NCI-H2107 treated with DMSO at 0.1 percent for 48 hours (cell line): ENCODE data around the gene COX14.

Experiments
- DNase-seq: peaks from one replicate; lab custom pipeline; 2025; ENCODE audit not compliant: unreplicated experiment; lab: John Stamatoyannopoulos, UW

The COX14 gene

GRCh38 chr12:50084775-50085614 lies 27.0 kb upstream of the COX14 start, which contains the start of gene SMARCD1:
Gene SMARCD1, plus strand, starts transcription at chr12:50085342. Its CDS starts 28 bp downstream, at chr12:50085370.
- peak; percentile 95 for DNase-seq

DNA sequence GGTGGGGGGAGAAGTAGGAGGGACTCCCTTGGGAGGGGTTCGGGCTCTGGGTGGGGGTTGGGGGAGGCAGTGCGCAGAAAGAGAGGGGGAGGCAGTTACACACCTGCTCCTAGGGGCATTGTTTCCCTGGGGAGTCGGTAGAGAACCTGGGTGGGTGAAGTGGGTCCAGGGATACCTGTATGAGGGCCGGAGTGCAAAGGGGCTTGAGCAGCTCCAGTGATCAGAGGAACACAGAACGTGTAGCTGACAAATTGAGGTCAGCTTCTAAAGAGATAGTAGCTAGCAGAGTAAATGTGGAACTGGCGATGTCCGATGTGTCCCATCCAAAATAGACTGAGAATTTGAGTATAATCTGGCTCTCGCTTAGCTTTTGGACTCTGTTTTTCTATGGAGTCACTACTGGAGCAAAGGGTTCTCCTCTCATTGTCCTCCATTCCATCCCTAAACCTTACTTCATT lies 26.4 kb upstream of the COX14 start:
- DNase-seq, result peak; percentile 64

GRCh38 chr12:50086148-50086547 lies 25.9 kb upstream of the COX14 start:
- peak; percentile 54 for DNase-seq

DNA sequence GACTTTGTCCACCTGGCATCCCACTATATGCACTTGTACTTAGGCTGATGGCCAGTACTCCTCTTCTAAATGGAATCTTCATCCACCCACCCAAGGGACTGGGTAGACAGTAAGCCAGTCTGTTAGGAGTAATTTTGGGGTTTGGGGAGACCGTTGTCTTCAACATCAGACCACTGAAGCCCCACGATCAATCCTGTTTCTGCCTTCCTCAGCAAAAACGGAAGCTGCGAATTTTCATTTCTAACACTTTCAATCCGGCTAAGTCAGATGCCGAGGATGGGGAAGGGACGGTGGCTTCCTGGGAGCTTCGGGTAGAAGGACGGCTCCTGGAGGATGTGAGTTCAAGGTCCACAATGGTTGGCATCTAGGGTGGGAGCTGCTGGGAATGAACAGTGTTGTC lies 24.9 kb upstream of the COX14 start:
- DNase-seq, result no peak

DNA sequence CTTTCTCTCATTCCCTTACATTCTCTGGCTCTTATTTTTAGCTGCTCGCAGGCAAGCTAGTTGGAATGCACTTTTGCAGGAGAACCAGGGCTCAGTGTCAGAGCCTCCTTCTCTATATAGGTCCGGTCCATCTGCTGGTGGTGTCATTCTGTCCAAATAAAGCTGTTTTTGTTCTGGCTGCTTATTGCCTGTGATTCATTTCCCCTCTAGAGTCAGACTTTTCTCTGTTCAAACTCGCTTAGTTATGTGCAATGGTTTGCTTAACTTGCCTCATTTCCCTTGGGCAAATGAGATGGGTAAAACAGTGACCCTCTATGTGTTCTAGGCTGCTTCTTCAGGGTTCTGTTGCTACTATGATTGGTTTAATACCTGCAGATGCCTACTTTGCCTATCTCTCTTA lies 24.0 kb upstream of the COX14 start:
- no peak for DNase-seq

- peak; percentile 86 for DNase-seq
Observed at GRCh38 chr12:50088577-50089335, 23.3 kb upstream of the COX14 start.

- no peak for DNase-seq
Observed at GRCh38 chr12:50089730-50090129, 22.3 kb upstream of the COX14 start.

DNA sequence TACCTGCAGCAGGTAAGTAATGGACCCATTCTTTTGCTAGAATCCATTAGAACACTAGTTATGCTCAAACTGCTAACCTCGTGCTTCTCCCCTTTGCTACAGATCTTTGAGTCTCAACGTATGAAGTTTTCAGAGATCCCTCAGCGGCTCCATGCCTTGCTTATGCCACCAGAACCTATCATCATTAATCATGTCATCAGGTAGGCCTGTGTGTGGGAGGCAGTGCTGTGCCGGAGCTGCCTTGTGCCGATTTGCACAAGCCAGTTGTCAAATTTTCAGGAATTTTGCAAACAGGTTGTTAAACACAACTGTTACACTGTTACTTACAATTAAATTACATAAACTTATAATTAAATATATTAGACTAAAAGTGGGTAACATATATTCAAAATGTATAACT lies 21.6 kb upstream of the COX14 start:
- DNase-seq, result no peak

DNA sequence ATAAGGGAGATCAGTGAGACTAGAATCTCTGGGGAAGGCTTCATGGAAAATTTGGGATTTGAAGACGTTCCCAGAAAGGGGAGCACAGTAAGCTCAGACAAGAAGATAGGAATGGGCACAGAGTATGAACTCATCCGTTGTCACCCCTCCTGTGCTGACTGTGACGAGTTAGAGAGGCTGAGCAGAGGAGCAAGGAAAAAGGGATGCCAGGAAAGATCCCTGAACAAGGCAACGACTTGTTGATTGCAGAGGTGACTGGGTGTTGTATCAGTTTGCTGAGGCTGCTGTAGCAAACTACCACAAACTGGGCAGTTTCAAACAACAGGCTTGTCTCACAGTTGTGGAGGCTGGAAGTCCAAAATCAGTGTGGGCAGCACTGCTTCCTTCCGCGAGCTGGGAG lies 14.1 kb upstream of the COX14 start:
- DNase-seq, result no peak

- DNase-seq, result no peak
Observed at GRCh38 chr12:50099302-50100008, 12.6 kb upstream of the COX14 start.

DNA sequence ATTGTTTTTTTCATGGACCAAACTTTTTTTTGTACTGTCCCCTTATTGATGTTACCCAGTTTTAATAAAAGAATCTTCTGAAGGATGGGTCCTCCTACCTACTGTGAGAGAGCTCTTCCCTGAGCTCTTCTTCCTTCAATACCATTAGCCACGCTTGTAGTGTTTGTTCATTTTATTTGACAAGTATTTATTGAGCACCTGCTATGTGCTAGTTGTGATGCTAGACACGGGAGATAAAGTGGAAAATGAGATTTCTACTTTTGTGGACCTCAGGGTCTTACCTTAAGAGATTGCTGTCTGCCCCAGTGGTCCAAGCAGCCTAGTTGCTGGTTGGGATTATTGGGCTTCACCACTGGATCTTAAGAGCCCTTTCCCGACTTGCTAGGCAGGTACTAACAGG lies 11.5 kb upstream of the COX14 start:
- DNase-seq, result no peak

- no peak for DNase-seq
Observed at GRCh38 chr12:50101663-50102062, 10.4 kb upstream of the COX14 start.

DNA sequence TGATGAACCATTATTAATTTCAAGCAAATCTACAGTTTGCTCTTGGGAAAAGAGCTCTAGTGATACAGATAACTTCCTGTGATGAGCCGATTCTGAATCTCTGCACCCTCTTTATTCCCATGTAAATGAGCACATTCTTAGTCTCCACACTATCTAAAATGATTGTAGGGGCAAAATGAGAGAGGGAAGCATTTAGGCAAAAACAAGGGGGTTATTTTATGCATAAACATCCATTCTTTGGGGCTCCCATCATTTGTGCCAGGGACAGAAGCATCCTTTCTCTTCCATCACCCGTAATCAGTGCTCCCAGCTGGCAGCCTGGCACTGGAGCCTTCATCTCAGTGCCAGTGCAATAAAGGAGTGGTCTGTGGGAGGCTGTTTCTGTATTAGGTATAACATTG lies 9.9 kb upstream of the COX14 start:
- no peak for DNase-seq

GRCh38 chr12:50102646-50103309 lies 9.3 kb upstream of the COX14 start:
- no peak for DNase-seq

DNA sequence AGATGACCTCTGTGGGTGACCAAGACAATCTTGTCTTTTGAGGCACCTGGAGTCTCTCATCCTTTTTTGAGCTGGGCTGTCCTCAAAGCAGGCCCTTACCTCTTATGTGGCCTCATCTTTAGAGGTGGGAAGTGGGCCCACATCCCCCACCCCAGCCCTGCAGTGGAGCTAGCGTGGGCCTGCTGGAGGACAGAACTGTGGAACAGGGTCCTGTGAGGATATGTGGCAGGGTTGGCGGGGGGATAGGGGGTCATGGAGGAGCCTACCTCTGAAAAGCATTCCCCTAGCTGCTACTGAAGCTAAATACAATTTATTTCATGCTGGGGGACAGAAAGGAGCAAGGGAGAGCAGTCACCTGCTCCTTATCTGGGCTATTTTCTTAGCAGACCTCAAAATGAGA lies 8.7 kb upstream of the COX14 start:
- no peak for DNase-seq

GRCh38 chr12:50103767-50104321 lies 8.2 kb upstream of the COX14 start, which contains the start of gene GPD1:
Gene GPD1, plus strand, starts transcription at chr12:50104008. Its CDS starts 43 bp downstream, at chr12:50104051.
- DNase-seq, result peak; percentile 91

DNA sequence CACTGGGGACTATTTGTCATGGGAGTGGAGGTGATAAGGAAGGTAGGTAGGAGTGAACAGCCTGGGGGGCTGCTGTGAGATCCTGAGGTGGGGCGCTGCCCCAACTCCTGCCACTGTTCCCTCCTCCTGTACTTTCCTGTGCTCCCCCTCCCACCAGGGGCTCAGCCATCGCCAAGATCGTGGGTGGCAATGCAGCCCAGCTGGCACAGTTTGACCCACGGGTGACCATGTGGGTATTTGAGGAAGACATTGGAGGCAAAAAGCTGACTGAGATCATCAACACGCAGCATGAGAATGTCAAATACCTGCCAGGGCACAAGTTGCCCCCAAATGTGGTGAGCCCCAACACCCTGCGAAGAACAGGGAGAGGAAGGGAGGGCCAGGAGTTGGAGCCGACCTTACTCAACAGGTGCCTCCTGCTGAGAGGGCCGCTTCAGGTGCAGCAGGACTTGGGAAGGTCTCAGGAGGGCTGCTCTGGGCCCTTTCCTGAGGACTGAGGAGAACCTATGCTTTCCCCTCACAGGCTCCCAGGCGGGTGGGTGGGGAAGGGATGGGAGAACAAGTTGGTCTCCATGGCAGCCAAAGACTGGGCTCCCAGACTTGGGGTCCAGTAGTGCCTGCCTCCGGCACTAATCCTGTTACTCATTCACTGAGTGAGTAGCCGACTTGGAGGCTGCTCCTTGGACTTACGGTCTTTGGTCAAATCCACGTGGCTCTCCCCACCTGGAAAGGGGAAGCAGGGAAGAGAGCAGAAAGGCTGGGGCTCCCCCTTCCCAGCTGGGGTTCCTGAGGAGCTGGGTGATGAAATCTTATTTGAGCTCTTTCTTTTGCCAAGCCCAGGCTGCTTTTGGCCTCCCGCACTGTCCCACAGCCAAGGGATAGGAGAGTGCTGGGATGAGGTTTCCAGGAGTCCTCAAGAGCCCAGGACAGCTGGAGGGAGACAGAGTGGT lies 7.3 kb upstream of the COX14 start:
- DNase-seq, result no peak

- DNase-seq, result no peak
Observed at GRCh38 chr12:50105913-50106450, 6.1 kb upstream of the COX14 start.

DNA sequence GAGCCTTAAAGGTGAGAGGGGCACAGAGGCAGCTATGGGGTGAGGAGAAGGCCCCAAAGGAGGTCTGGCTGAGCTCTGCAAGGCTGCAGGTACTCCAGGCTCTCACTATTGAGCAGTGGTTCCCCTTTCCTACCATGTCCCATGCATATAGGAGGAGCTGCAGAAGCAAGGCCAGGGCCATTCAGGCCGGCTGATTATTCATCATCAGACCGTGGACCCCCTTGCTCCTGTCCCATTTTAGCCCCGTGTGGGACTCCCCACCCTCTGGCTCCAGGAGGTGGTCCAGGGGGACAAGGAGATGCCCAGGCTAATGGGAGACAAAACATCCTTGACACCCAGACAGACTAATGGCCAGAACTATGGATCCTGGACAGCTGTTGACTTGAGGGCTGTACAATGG lies 5.1 kb upstream of the COX14 start:
- DNase-seq, result no peak
